GM19455 (cell line): ENCODE results near the gene SIPA1L3.

Source experiments
- ATAC-seq: cut with Tn5 transposase; IDR thresholded peaks from one replicate; pipeline ENCODE4 v1.9.1; 2021; ENCODE audit not compliant: unreplicated experiment

The SIPA1L3 gene

GRCh38 chr19:38139122-38139521 lies 232.1 kb downstream of the SIPA1L3 start:
- no peak for ATAC-seq

- no peak for ATAC-seq
These were observed 234.1 kb downstream of the SIPA1L3 start for GRCh38 chr19:38141108-38141507.

- ATAC-seq = no peak
These were observed 235.4 kb downstream of the SIPA1L3 start for GRCh38 chr19:38142176-38143035.

- no peak for ATAC-seq
These were observed 236.8 kb downstream of the SIPA1L3 start for GRCh38 chr19:38143847-38144246.

GRCh38 chr19:38144667-38145066 lies 237.7 kb downstream of the SIPA1L3 start:
- no peak for ATAC-seq

GRCh38 chr19:38145623-38146022 lies 238.6 kb downstream of the SIPA1L3 start:
- no peak for ATAC-seq

- no peak for ATAC-seq
These were observed 241.3 kb downstream of the SIPA1L3 start for GRCh38 chr19:38148337-38148736.

- no peak for ATAC-seq
These were observed 242.7 kb downstream of the SIPA1L3 start for GRCh38 chr19:38149661-38150061.

GRCh38 chr19:38151242-38151641 lies 244.2 kb downstream of the SIPA1L3 start:
- ATAC-seq = no peak

- ATAC-seq = no peak
These were observed 245.7 kb downstream of the SIPA1L3 start for GRCh38 chr19:38152461-38153379.

GRCh38 chr19:38155453-38155852 lies 248.4 kb downstream of the SIPA1L3 start:
- no peak for ATAC-seq

- no peak for ATAC-seq
These were observed 251.7 kb downstream of the SIPA1L3 start for GRCh38 chr19:38158730-38159129.

GRCh38 chr19:38162094-38162493 lies 255.1 kb downstream of the SIPA1L3 start:
- no peak for ATAC-seq

GRCh38 chr19:38162632-38163031 lies 255.6 kb downstream of the SIPA1L3 start:
- no peak for ATAC-seq

GRCh38 chr19:38163419-38164290 lies 256.6 kb downstream of the SIPA1L3 start:
- no peak for ATAC-seq

- ATAC-seq = no peak
These were observed 257.5 kb downstream of the SIPA1L3 start for GRCh38 chr19:38164526-38164925.

- ATAC-seq = no peak
These were observed 258.3 kb downstream of the SIPA1L3 start for GRCh38 chr19:38165335-38165734.

GRCh38 chr19:38168637-38169036 lies 261.6 kb downstream of the SIPA1L3 start:
- no peak for ATAC-seq

- ATAC-seq = no peak
These were observed 263.3 kb downstream of the SIPA1L3 start for GRCh38 chr19:38170334-38170733.

- no peak for ATAC-seq
These were observed 265.0 kb downstream of the SIPA1L3 start for GRCh38 chr19:38172001-38172400.
